IMR-90 (cell line): ENCODE results near the gene SH3RF2. TPM values are rescaled to one million over a fixed set of nuclear protein-coding genes. Genes with fewer than 3 reads are reported as not detected.

ENCODE experiments used
- ATAC-seq: fragments of 200-7000 bp; cut with Tn5 transposase; 2 replicates; pipeline ENCODE4 v1.9.1; 2020; ENCODE audit warnings: low read depth, mild to moderate bottlenecking, moderate library complexity
- BruUV-seq: library from RNA; stranded (reverse); fragments of 400-500 nt; replicated peaks from 2 replicates; lab custom pipeline; 2021; lab: Mats Ljungman, UMichigan
- CTCF ChIA-PET: fragments of 300-600 bp; formaldehyde crosslinking; extraction: SDS; loops from one replicate; lab custom pipeline; 2021; ENCODE audit warnings: antibody characterized with exemption; lab: Yijun Ruan, JAX
- POLR2A ChIA-PET: fragments of 300-600 bp; sonication (Branson Sonifier 250); formaldehyde crosslinking; loops from one replicate; lab custom pipeline; 2022; ENCODE audit warnings: antibody characterized with exemption; ENCODE audit not compliant: unreplicated experiment; lab: Charles Lee
- DNase-seq: peaks from one replicate; pipeline ENCODE4 v3.0.0; 2013
- H2AFZ ChIP-seq: replicated peaks from 2 replicates; pipeline ENCODE3; 2013; ENCODE audit warnings: low read length, mild to moderate bottlenecking; ENCODE audit not compliant: poor library complexity
- H2AK5ac ChIP-seq: 2 replicates; pipeline ENCODE4 v1.6.1; 2013; ENCODE audit warnings: low read depth, low read length, inconsistent platforms
- H2AK9ac ChIP-seq: replicated peaks from 2 replicates; pipeline ENCODE3; 2013; ENCODE audit warnings: mild to moderate bottlenecking, low read depth, low read length, moderate library complexity; ENCODE audit not compliant: poor library complexity
- H2BK120ac ChIP-seq: 2 replicates; pipeline ENCODE4 v1.6.1; 2013; ENCODE audit warnings: low read depth, low read length, inconsistent platforms
- H2BK15ac ChIP-seq: 3 replicates; pipeline ENCODE4 v1.6.1; 2013; ENCODE audit warnings: low read depth, low read length, inconsistent platforms
- H2BK20ac ChIP-seq: 2 replicates; pipeline ENCODE4 v1.6.1; 2013; ENCODE audit warnings: low read depth, mild to moderate bottlenecking, inconsistent platforms, low read length, moderate library complexity
- H2BK5ac ChIP-seq: 2 replicates; pipeline ENCODE4 v1.6.1; 2013; ENCODE audit warnings: mild to moderate bottlenecking, low read depth, low read length, inconsistent platforms; ENCODE audit not compliant: poor library complexity, severe bottlenecking
- H3K14ac ChIP-seq: replicated peaks from 2 replicates; pipeline ENCODE4 v1.6.1; 2013; ENCODE audit warnings: low read depth, low read length, inconsistent platforms
- H3K18ac ChIP-seq: 2 replicates; pipeline ENCODE4 v1.6.1; 2013; ENCODE audit warnings: low read depth, low read length, control low read depth
- H3K23ac ChIP-seq: 2 replicates; pipeline ENCODE4 v1.6.1; 2013; ENCODE audit warnings: low read depth, low read length, inconsistent platforms
- H3K27ac ChIP-seq: 2 replicates; pipeline ENCODE4 v1.5.1; 2013; ENCODE audit warnings: mild to moderate bottlenecking, control low read depth, low read length; ENCODE audit not compliant: insufficient read depth
- H3K27me3 ChIP-seq: 2 replicates; pipeline ENCODE4 v1.6.1; 2013; ENCODE audit warnings: low read length; ENCODE audit not compliant: control insufficient read depth, insufficient read depth
- H3K36me3 ChIP-seq: 2 replicates; pipeline ENCODE4 v1.6.1; 2013; ENCODE audit warnings: low read length, mixed read lengths; ENCODE audit not compliant: control insufficient read depth, insufficient read depth
- H3K4ac ChIP-seq: 2 replicates; pipeline ENCODE4 v1.6.1; 2013; ENCODE audit warnings: low read depth, low read length, inconsistent platforms
- H3K4me1 ChIP-seq: 2 replicates; pipeline ENCODE4 v1.6.1; 2013; ENCODE audit warnings: low read length, mixed read lengths; ENCODE audit not compliant: control insufficient read depth, insufficient read depth
- H3K4me2 ChIP-seq: 2 replicates; pipeline ENCODE4 v1.6.1; 2013; ENCODE audit warnings: low read depth, mild to moderate bottlenecking, control low read depth, low read length, moderate library complexity
- H3K4me3 ChIP-seq: 2 replicates; pipeline ENCODE4 v1.5.1; 2013; ENCODE audit warnings: low read depth, mild to moderate bottlenecking, control low read depth, low read length, moderate library complexity; ENCODE audit not compliant: insufficient read depth
- H3K56ac ChIP-seq: 2 replicates; pipeline ENCODE4 v1.6.1; 2013; ENCODE audit warnings: low read length, inconsistent platforms; ENCODE audit not compliant: insufficient read depth; ENCODE audit errors: extremely low read depth
- H3K79me1 ChIP-seq, 2 experiments: 2 replicates each; pipeline ENCODE4 v1.6.1; 2013; ENCODE audit warnings: low read length in 2 of 2, inconsistent platforms in 1 of 2, low read depth in 1 of 2
- H3K9ac ChIP-seq: 2 replicates; pipeline ENCODE4 v1.6.1; 2013; ENCODE audit warnings: low read depth, low read length, control low read depth
- H3K9me1 ChIP-seq: 2 replicates; pipeline ENCODE4 v1.6.1; 2013; ENCODE audit warnings: low read length, inconsistent platforms; ENCODE audit not compliant: insufficient read depth
- H3K9me3 ChIP-seq: 2 replicates; pipeline ENCODE4 v1.6.1; 2013; ENCODE audit warnings: low read length; ENCODE audit not compliant: control insufficient read depth, insufficient read depth
- H4K20me1 ChIP-seq: 2 replicates; pipeline ENCODE4 v1.6.1; 2013; ENCODE audit warnings: low read length, inconsistent platforms; ENCODE audit not compliant: insufficient read depth
- H4K5ac ChIP-seq: 2 replicates; pipeline ENCODE4 v1.6.1; 2013; ENCODE audit warnings: mild to moderate bottlenecking, low read depth, low read length, control low read depth
- H4K8ac ChIP-seq, 2 experiments: 2 replicates each; pipeline ENCODE4 v1.6.1; 2013; ENCODE audit warnings: low read depth in 2 of 2, low read length in 2 of 2, control low read depth in 1 of 2, inconsistent platforms in 1 of 2
- H4K91ac ChIP-seq: 2 replicates; pipeline ENCODE4 v1.6.1; 2013; ENCODE audit warnings: low read depth, low read length, inconsistent platforms; ENCODE audit not compliant: insufficient read depth
- BHLHE40 ChIP-seq: fragments of 150-350 bp; IDR thresholded peaks from 2 replicates; pipeline ENCODE4 v1.6.1; 2016; ENCODE audit warnings: mild to moderate bottlenecking, low read depth, low read length
- CEBPB ChIP-seq: IDR thresholded peaks from 2 replicates; pipeline ENCODE4 v1.6.1; 2012; ENCODE audit warnings: low read depth, low read length, improper control_type of control experiment
- CHD1 ChIP-seq: IDR thresholded peaks from 2 replicates; pipeline ENCODE4 v1.6.1; 2012; ENCODE audit warnings: low read depth, low read length, improper control_type of control experiment
- ELK1 ChIP-seq: fragments of 150-350 bp; IDR thresholded peaks from 2 replicates; pipeline ENCODE4 v1.6.1; 2016; ENCODE audit warnings: low read depth, mild to moderate bottlenecking, low read length, moderate library complexity, borderline replicate concordance
- MAFK ChIP-seq: IDR thresholded peaks from 2 replicates; pipeline ENCODE4 v1.6.1; 2012; ENCODE audit warnings: low read depth, low read length, improper control_type of control experiment
- MAZ ChIP-seq: IDR thresholded peaks from 2 replicates; pipeline ENCODE4 v1.6.1; 2012; ENCODE audit warnings: low read depth, mild to moderate bottlenecking, low read length, improper control_type of control experiment, moderate library complexity, borderline replicate concordance
- MXI1 ChIP-seq: IDR thresholded peaks from 2 replicates; pipeline ENCODE4 v1.6.1; 2012; ENCODE audit warnings: low read depth, mild to moderate bottlenecking, low read length, moderate library complexity, borderline replicate concordance
- POLR2A ChIP-seq: IDR thresholded peaks from 2 replicates; pipeline ENCODE4 v1.6.1; 2012; ENCODE audit warnings: mild to moderate bottlenecking, low read depth, low read length
- RAD21 ChIP-seq: IDR thresholded peaks from 2 replicates; pipeline ENCODE4 v1.6.1; 2012; ENCODE audit warnings: low read length, improper control_type of control experiment
- RCOR1 ChIP-seq: IDR thresholded peaks from 2 replicates; pipeline ENCODE4 v1.6.1; 2012; ENCODE audit warnings: mild to moderate bottlenecking, low read length, improper control_type of control experiment; ENCODE audit not compliant: insufficient replicate concordance
- USF2 ChIP-seq: fragments of 150-350 bp; IDR thresholded peaks from 2 replicates; pipeline ENCODE4 v1.6.1; 2017; ENCODE audit warnings: mild to moderate bottlenecking, antibody characterized with exemption, low read length, low read depth
- WGBS, 2 experiments: methylation state at CpG; one replicate each; pipeline versions ENCODE4 v1.1.5 to v1.1.7; 2013; ENCODE audit warnings: missing lambda C conversion rate in 2 of 2; ENCODE audit not compliant: insufficient read length in 1 of 2; ENCODE audit errors: extremely low coverage in 2 of 2; 5-methylcytosine and 5-hydroxymethylcytosine counted together
- dilution Hi-C: fragments of 300-500 bp; cut with HindIII; formaldehyde crosslinking; loops from one replicate; pipeline ENCODE4 v1.14.3; 2018; ENCODE audit warnings: low sequenced_read_pairs; ENCODE audit not compliant: unreplicated experiment
- in situ Hi-C: fragments of 300-500 bp; cut with MboI; formaldehyde crosslinking; loops from 3 replicates; pipeline ENCODE4 v1.14.3; 2019; ENCODE audit warnings: low sequenced_read_pairs, inconsistent platforms, mixed read lengths
- intact Hi-C: fragments of 100-400 bp; cut with micrococcal nuclease; formaldehyde crosslinking; loops from 2 replicates; pipeline ENCODE4 v1.10.0; 2022
- polyA plus RNA-seq, 3 experiments: library from polyadenylated mRNA; depleted of rRNA; stranded (reverse); fragments of >200 nt; gene quantifications; 2 replicates each; pipeline ENCODE4 v1.2.3, GENCODE V29; 2012; ENCODE audit warnings: low replicate concordance in 1 of 3
- total RNA-seq: library from RNA; depleted of rRNA; stranded (reverse); fragments of >200 nt; gene quantifications from 2 replicates; pipeline ENCODE4 v1.2.3, GENCODE V29; 2012

Gene SH3RF2
- total and polyA plus RNA-seq, 2 of the 4 experiments (the other 2 are of a cell fraction) = 1.3 to 1.7 TPM

GRCh38 chr5:145945620-145946111, 9.3 kb downstream of the SH3RF2 start:
- Histone ChIP-seq H3K9ac (no peak overlapping the region; the same call in 1 of the 2 replicates), H3K4me1 (peaks cover 3% of the 10 kb centered on the region; the same call in 1 of the 2 replicates), H3K27me3 (peaks cover 12% of the 10 kb centered on the region), H3K9me1 (peaks cover 10% of the 10 kb centered on the region), H3K9me3 (no peaks in the 10 kb centered on the region), H3K18ac (peak overlapping the region; percentile 0; the same call in 1 of the 2 replicates), H3K79me1 (no peaks in the 10 kb centered on the region), H2BK5ac (peak overlapping the region; percentile 39), H4K20me1 (no peaks in the 10 kb centered on the region), H2AK9ac (no peak overlapping the region), H2AFZ (peak overlapping the region; percentile 37), H3K4me3 (no peak overlapping the region), H3K27ac (no peak overlapping the region; the same call in 1 of the 2 replicates), H3K36me3 (no peaks in the 10 kb centered on the region), H4K5ac (peak overlapping the region; percentile 8; the same call in 1 of the 2 replicates), H3K4ac (peak overlapping the region; percentile 54), H2BK20ac (peak overlapping the region; percentile 70), H4K91ac (peak overlapping the region; percentile 75), H2BK15ac (peak overlapping the region; percentile 81), H4K8ac (peak overlapping the region; percentile 14 to 64; a peak in 2 of 4 replicates), H3K14ac (peak overlapping the region; percentile 40), H2BK120ac (peak overlapping the region; percentile 72), H2AK5ac (peak overlapping the region; percentile 76; the same call in 1 of the 2 replicates), H3K56ac (no peak overlapping the region), H3K4me2 (no peak overlapping the region), H3K23ac (peak overlapping the region; percentile 21; the same call in 1 of the 2 replicates)
- ATAC-seq = no peak
- ChIA-PET CTCF (interaction anchor here (0.7 to 1.1 kb wide), 2 partner anchors 11 to 95 kb away, joined by 4 read pairs; no protein-coding TSS in a partner anchor), POLR2A (interaction anchor here (1.0 kb wide), 1 partner anchor 29 kb away, joined by 3 read pairs; no protein-coding TSS in a partner anchor)
- WGBS, 2 experiments = 100% methylated on average over 1 of the region's 2 CpGs; no CpG with 5 or more reads in 1 of the 2 experiments
- no peak for DNase-seq
- TF ChIP-seq CEBPB = no peak
- TF ChIP-seq BHLHE40 = no peak
- no peak for TF ChIP-seq RAD21
- no peak for TF ChIP-seq ELK1
- no peak for TF ChIP-seq USF2
- no peak for TF ChIP-seq MAZ
- TF ChIP-seq POLR2A = no peak
- no peak for TF ChIP-seq RCOR1
- TF ChIP-seq CHD1 = no peak
- no peak for TF ChIP-seq MAFK
- no peak for TF ChIP-seq MXI1
- intact Hi-C loops (no loop called here), dilution Hi-C loops (no loop called here), in situ Hi-C loops (no loop called here)
- BruUV-seq = no TSS peak
